ENCODE data around the gene KRTAP20-1. TPM values are rescaled to one million over a fixed set of nuclear protein-coding genes. Genes with fewer than 3 reads are reported as not detected.

The KRTAP20-1 gene
- total RNA-seq, 1 experiment from 2014 or later = not detected

- Histone ChIP-seq H3K36me3 (ENCODE audit: control insufficient read depth, insufficient read depth, low read length) (no peaks in the 10 kb centered on the region), H3K4me1 (no peaks in the 10 kb centered on the region), H3K9me3 (no peaks in the 10 kb centered on the region), H3K4me3 (ENCODE audit: low read depth, low read length) (no peak within 1 kb of the TSS), H3K27me3 (replicated peaks; ENCODE audit: control insufficient read depth, insufficient read depth, low read length) (no peaks in the 10 kb centered on the region)
- H3K27me3 Mint-ChIP-seq (ENCODE audit: insufficient read depth, unreplicated experiment) = peaks cover 4% of the 10 kb centered on the region
- H3K4me3 Mint-ChIP-seq (ENCODE audit: unreplicated experiment) = no peak within 1 kb of the TSS
- no peak within 1 kb of the TSS for H3K27ac Mint-ChIP-seq (ENCODE audit: unreplicated experiment)
- no peaks in the 10 kb centered on the region for H3K36me3 Mint-ChIP-seq (ENCODE audit: insufficient read depth, unreplicated experiment)
- intact Hi-C loops (cut with micrococcal nuclease; ENCODE audit: unreplicated experiment) = no loop called here
- H3K9me3 Mint-ChIP-seq (ENCODE audit: unreplicated experiment) = no peaks in the 10 kb centered on the region
- no peaks in the 10 kb centered on the region for H3K4me1 Mint-ChIP-seq (ENCODE audit: low read depth, unreplicated experiment)
- no peak for TF ChIP-seq CTCF (IDR thresholded peaks at IDR 0.05; ENCODE audit: insufficient read depth in 1 of 2, low read depth in 1 of 2, low read length in 1 of 2, severe bottlenecking in 1 of 2, unreplicated experiment in 1 of 2)
- DNase-seq = no peak
- CTCF ChIA-PET = no interaction called here
- POLR2A ChIA-PET = no interaction called here
- BruUV-seq (replicated peaks) = no TSS peak
These were observed 25.9 kb upstream of the KRTAP20-1 start, which contains the start of gene KRTAP22-2 for GRCh38 chr21:30590297-30590696. KRTAP22-2 (minus strand) TSS chr21:30590397.

- CTCF ChIA-PET = no interaction called here
- no peaks in the 10 kb centered on the region for H3K9me3 ChIP-seq
- H3K27me3 Mint-ChIP-seq (ENCODE audit: insufficient read depth, unreplicated experiment) = peaks cover 4% of the 10 kb centered on the region
- no peak for TF ChIP-seq CTCF (IDR thresholded peaks at IDR 0.05; ENCODE audit: insufficient read depth in 1 of 2, low read depth in 1 of 2, low read length in 1 of 2, severe bottlenecking in 1 of 2, unreplicated experiment in 1 of 2)
- H3K9me3 Mint-ChIP-seq (ENCODE audit: unreplicated experiment) = no peaks in the 10 kb centered on the region
- no TSS peak for BruUV-seq (replicated peaks)
- no peaks in the 10 kb centered on the region for H3K27me3 ChIP-seq (replicated peaks; ENCODE audit: control insufficient read depth, insufficient read depth, low read length)
- no peaks in the 10 kb centered on the region for H3K36me3 ChIP-seq (ENCODE audit: control insufficient read depth, insufficient read depth, low read length)
- no peak within 1 kb of the TSS for H3K4me3 ChIP-seq (ENCODE audit: low read depth, low read length)
- DNase-seq = no peak
- no peaks in the 10 kb centered on the region for H3K4me1 Mint-ChIP-seq (ENCODE audit: low read depth, unreplicated experiment)
- H3K27ac Mint-ChIP-seq (ENCODE audit: unreplicated experiment) = no peak within 1 kb of the TSS
- POLR2A ChIA-PET = no interaction called here
- no peaks in the 10 kb centered on the region for H3K36me3 Mint-ChIP-seq (ENCODE audit: insufficient read depth, unreplicated experiment)
- intact Hi-C loops (cut with micrococcal nuclease; ENCODE audit: unreplicated experiment) = no loop called here
- no peak within 1 kb of the TSS for H3K4me3 Mint-ChIP-seq (ENCODE audit: unreplicated experiment)
- H3K4me1 ChIP-seq = no peaks in the 10 kb centered on the region
These were observed 24.1 kb upstream of the KRTAP20-1 start, which contains the start of gene KRTAP6-3 for GRCh38 chr21:30592140-30592539. KRTAP6-3 (plus strand) TSS chr21:30592440; CDS start chr21:30592446, 6 bp downstream.

- ChIA-PET CTCF (no interaction called here), POLR2A (no interaction called here)
- no peaks in the 10 kb centered on the region for H3K9me3 Mint-ChIP-seq (ENCODE audit: unreplicated experiment)
- Histone ChIP-seq H3K9me3 (no peaks in the 10 kb centered on the region), H3K4me3 (ENCODE audit: low read depth, low read length) (no peak within 1 kb of the TSS), H3K4me1 (no peaks in the 10 kb centered on the region), H3K36me3 (ENCODE audit: control insufficient read depth, insufficient read depth, low read length) (no peaks in the 10 kb centered on the region), H3K27me3 (replicated peaks; ENCODE audit: control insufficient read depth, insufficient read depth, low read length) (no peaks in the 10 kb centered on the region)
- BruUV-seq (replicated peaks) = no TSS peak
- DNase-seq = no peak
- no peaks in the 10 kb centered on the region for H3K27me3 Mint-ChIP-seq (ENCODE audit: insufficient read depth, unreplicated experiment)
- TF ChIP-seq CTCF (IDR thresholded peaks at IDR 0.05; ENCODE audit: insufficient read depth in 1 of 2, low read depth in 1 of 2, low read length in 1 of 2, severe bottlenecking in 1 of 2, unreplicated experiment in 1 of 2) = no peak
- no peak within 1 kb of the TSS for H3K27ac Mint-ChIP-seq (ENCODE audit: unreplicated experiment)
- intact Hi-C loops (cut with micrococcal nuclease; ENCODE audit: unreplicated experiment) = no loop called here
- peaks cover 6% of the 10 kb centered on the region for H3K4me1 Mint-ChIP-seq (ENCODE audit: low read depth, unreplicated experiment)
- no peaks in the 10 kb centered on the region for H3K36me3 Mint-ChIP-seq (ENCODE audit: insufficient read depth, unreplicated experiment)
- no peak within 1 kb of the TSS for H3K4me3 Mint-ChIP-seq (ENCODE audit: unreplicated experiment)
These were observed 17.4 kb upstream of the KRTAP20-1 start, which contains the start of gene KRTAP6-2 for GRCh38 chr21:30598802-30599201. KRTAP6-2 (minus strand) TSS chr21:30598902; CDS start chr21:30598874, 28 bp downstream.
